ENCODE measurements around the gene ACVRL1. TPM values are rescaled to one million over a fixed set of nuclear protein-coding genes. Genes with fewer than 3 reads are reported as not detected.

Gene ACVRL1
- total RNA-seq, 2 donors from 2014 or later, result 31.1 to 34.8 TPM

- Histone ChIP-seq H3K36me3 (no peaks in the 10 kb centered on the region), H3K9me3 (no peaks in the 10 kb centered on the region), H3K4me1 (replicated peaks) (no peaks in the 10 kb centered on the region), H3K27ac (peak overlapping the region; percentile 71 to 76), H3K27me3 (replicated peaks; ENCODE audit: insufficient read depth) (no peaks in the 10 kb centered on the region), H3K4me3 (no peak overlapping the region)
- intact Hi-C loops (cut with DNase I), result no loop called here
- TF ChIP-seq POLR2A (IDR thresholded peaks at IDR 0.05), result no peak
- peak; percentile 42 for TF ChIP-seq POLR2AphosphoS5 (IDR thresholded peaks at IDR 0.05)
- no peak for DNase-seq (ENCODE audit: low spot score)
Measured at GRCh38 chr12:51904951-51905470, 2.3 kb upstream of the ACVRL1 start.

- intact Hi-C loops (cut with DNase I), result no loop called here
- TF ChIP-seq POLR2AphosphoS5 (IDR thresholded peaks at IDR 0.05) (no peak), POLR2A (IDR thresholded peaks at IDR 0.05) (no peak), CTCF (IDR thresholded peaks at IDR 0.05) (no peak)
- H3K4me3 ChIP-seq, result no peak overlapping the region
- no peaks in the 10 kb centered on the region for H3K36me3 ChIP-seq
- no peaks in the 10 kb centered on the region for H3K27me3 ChIP-seq (replicated peaks; ENCODE audit: insufficient read depth)
- no peaks in the 10 kb centered on the region for H3K4me1 ChIP-seq (replicated peaks)
- no peaks in the 10 kb centered on the region for H3K9me3 ChIP-seq
- no peak for DNase-seq (ENCODE audit: low spot score)
- 53% methylated on average over 18 of the region's 18 CpGs for WGBS
- peak overlapping the region; percentile 71 to 76 for H3K27ac ChIP-seq
Measured at GRCh38 chr12:51905471-51906429, 1.6 kb upstream of the ACVRL1 start.

GRCh38 chr12:51906430-51907082, 748 bp upstream of the ACVRL1 start:
- Histone ChIP-seq H3K36me3 (no peaks in the 10 kb centered on the region), H3K9me3 (no peaks in the 10 kb centered on the region), H3K4me1 (replicated peaks) (no peaks in the 10 kb centered on the region), H3K27ac (peak overlapping the region; percentile 71 to 76), H3K4me3 (peak overlapping the region; percentile 30 to 45), H3K27me3 (replicated peaks; ENCODE audit: insufficient read depth) (no peaks in the 10 kb centered on the region)
- WGBS, result 29% methylated on average over 23 of the region's 23 CpGs
- TF ChIP-seq CTCF (IDR thresholded peaks at IDR 0.05) (no peak), POLR2AphosphoS5 (IDR thresholded peaks at IDR 0.05) (no peak), POLR2A (IDR thresholded peaks at IDR 0.05) (no peak)
- DNase-seq (ENCODE audit: low spot score), result no peak
- intact Hi-C loops (cut with DNase I), result no loop called here

DNA sequence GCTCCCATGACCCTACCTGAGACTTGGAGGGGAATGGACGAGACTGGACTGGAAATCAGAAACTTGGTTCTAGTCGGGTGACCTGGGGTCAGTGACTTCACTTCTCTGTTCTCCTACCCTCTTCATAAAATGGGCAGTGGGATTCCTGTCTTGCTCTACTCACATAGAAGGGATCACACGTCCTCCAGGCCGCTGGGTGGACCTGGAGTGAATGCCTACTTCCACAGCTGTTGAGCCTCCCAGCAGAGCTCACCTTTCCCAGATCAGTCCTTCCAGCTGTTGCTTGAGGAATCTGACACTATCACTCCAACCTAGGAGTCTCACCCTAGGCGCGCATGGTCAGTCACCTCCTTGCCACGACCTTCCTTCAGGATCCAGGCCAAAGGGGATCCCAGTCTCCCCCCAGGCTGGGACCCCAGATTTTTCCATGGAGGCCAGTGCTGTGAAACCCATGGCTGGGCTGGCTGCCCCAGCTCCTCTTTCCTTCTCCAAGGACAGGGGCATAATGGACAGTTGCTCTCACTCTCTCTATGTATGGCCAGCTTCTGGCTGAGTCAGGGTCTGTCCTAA, 637 bp downstream of the ACVRL1 start:
- intact Hi-C loops (cut with DNase I), result no loop called here
- H3K9me3 ChIP-seq, result no peaks in the 10 kb centered on the region
- no peak for DNase-seq (ENCODE audit: low spot score)
- no peaks in the 10 kb centered on the region for H3K36me3 ChIP-seq
- H3K27me3 ChIP-seq (replicated peaks; ENCODE audit: insufficient read depth), result no peaks in the 10 kb centered on the region
- 81% methylated on average over 7 of the region's 7 CpGs for WGBS
- H3K4me3 ChIP-seq, result peak overlapping the region; percentile 30 to 45
- H3K27ac ChIP-seq, result peak overlapping the region; percentile 71 to 76
- H3K4me1 ChIP-seq (replicated peaks), result no peaks in the 10 kb centered on the region
- TF ChIP-seq POLR2A (IDR thresholded peaks at IDR 0.05), result no peak
- TF ChIP-seq CTCF (IDR thresholded peaks at IDR 0.05), result no peak
- no peak for TF ChIP-seq POLR2AphosphoS5 (IDR thresholded peaks at IDR 0.05)
